ENCODE measurements around the gene USP13. TPM values are rescaled to one million over a fixed set of nuclear protein-coding genes. Genes with fewer than 3 reads are reported as not detected.
A peak's percentile ranks its signal among the peaks of the same experiment; 100 is the strongest.

The USP13 gene
- total RNA-seq, 1 experiment from 2014 or later, result 22.7 TPM

DNA sequence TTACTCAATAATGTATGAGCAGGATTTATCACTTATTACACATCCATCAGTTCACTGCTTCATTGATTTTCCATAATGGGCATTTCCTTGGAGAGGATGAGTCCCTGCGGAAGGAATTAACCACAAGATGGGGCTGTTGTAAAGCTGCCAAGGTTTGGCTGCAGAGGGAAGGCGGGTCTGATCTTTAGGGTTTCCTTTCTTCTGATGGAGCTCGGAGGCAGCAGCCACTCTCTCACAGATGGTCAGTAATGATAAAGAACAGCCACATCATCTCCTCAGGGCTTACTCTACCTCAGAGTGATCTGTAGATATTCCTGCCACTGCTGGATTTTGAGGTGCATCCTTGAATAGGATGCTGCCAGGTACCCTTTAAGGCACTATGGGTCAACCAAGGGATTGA, 115.2 kb downstream of the USP13 start:
- H3K27ac ChIP-seq (ENCODE audit: low read depth, low read length), result no peak overlapping the region
- no peaks in the 10 kb centered on the region for H3K9me3 ChIP-seq (ENCODE audit: control insufficient read depth in 1 of 2, insufficient read depth in 1 of 2, low read depth in 1 of 2, low read length in 2 of 2)
- no peaks in the 10 kb centered on the region for H3K4me1 ChIP-seq (ENCODE audit: control insufficient read depth in 1 of 2, insufficient read depth in 2 of 2, low read length in 2 of 2)
- H2AFZ ChIP-seq (ENCODE audit: low read depth, low read length, poor library complexity, severe bottlenecking), result no peak overlapping the region
- peak; percentile 80 for ATAC-seq
- H3K9me2 ChIP-seq (ENCODE audit: insufficient read depth), result no peaks in the 10 kb centered on the region
- POLR2A ChIA-PET, result no interaction called here
- no peaks in the 10 kb centered on the region for H3K27me3 ChIP-seq (ENCODE audit: insufficient read depth, low read length)
- no peak overlapping the region for H3K4me3 ChIP-seq (replicated peaks in 1 of 2; ENCODE audit: low read depth in 1 of 2, low read length in 2 of 2)
- no peaks in the 10 kb centered on the region for H3K79me2 ChIP-seq (ENCODE audit: insufficient read depth, low read length)
- peaks cover 0 to 6% of the 10 kb centered on the region in 2 experiments; a peak in 3 of 4 replicates for H3K36me3 ChIP-seq (ENCODE audit: control insufficient read depth in 1 of 2, insufficient read depth in 2 of 2, low read length in 2 of 2)
- CTCF ChIA-PET, result interaction anchor here (0.7 to 1.3 kb wide), 2 partner anchors 105 to 827 kb away, joined by 3 to 4 read pairs; no protein-coding TSS in a partner anchor
- intact Hi-C loops (cut with micrococcal nuclease), result no loop called here
- no peaks in the 10 kb centered on the region for H4K20me1 ChIP-seq (ENCODE audit: insufficient read depth)
- no TSS peak for BruUV-seq (replicated peaks)
- H3K4me2 ChIP-seq (ENCODE audit: low read length), result no peak overlapping the region
- RAD21 ChIA-PET (ENCODE audit: low non-redundant PET in 1 of 2, low total read pairs in 2 of 2, uncharacterized antibody in 2 of 2, unreplicated experiment in 2 of 2), result interaction anchor here in 1 of 2 experiments (0.7 kb wide), 1 partner anchor 118 kb away, joined by 4 read pairs; no protein-coding TSS in a partner anchor
- DNase-seq (ENCODE audit: low read depth, low spot score), result no peak
- no peak overlapping the region for H3K9ac ChIP-seq (ENCODE audit: low read length)
- TF ChIP-seq SIN3A (IDR thresholded peaks at IDR 0.05; ENCODE audit: low read depth) (no peak), ZFX (IDR thresholded peaks at IDR 0.05) (no peak), ELF1 (IDR thresholded peaks at IDR 0.05; ENCODE audit: borderline replicate concordance, low read depth) (no peak), YY1 (IDR thresholded peaks at IDR 0.05; ENCODE audit: extremely low read depth, insufficient replicate concordance, low read depth, low read length) (no peak), POLR2AphosphoS5 (IDR thresholded peaks at IDR 0.05; ENCODE audit: low read depth, low read length) (no peak), RAD21 (IDR thresholded peaks at IDR 0.05; ENCODE audit: low read depth) (peak; percentile 55), JUND (IDR thresholded peaks at IDR 0.05) (no peak), FOSL1 (IDR thresholded peaks at IDR 0.05; ENCODE audit: low read depth) (no peak), EZH2phosphoT487 (IDR thresholded peaks at IDR 0.05; ENCODE audit: borderline replicate concordance) (no peak), CEBPB (IDR thresholded peaks at IDR 0.05; ENCODE audit: low read depth) (no peak), ZNF274 (IDR thresholded peaks at IDR 0.05; ENCODE audit: low read depth, low read length) (no peak), EGR1 (IDR thresholded peaks at IDR 0.05; ENCODE audit: low read depth) (no peak)
- TF ChIP-seq, protein P1, sequence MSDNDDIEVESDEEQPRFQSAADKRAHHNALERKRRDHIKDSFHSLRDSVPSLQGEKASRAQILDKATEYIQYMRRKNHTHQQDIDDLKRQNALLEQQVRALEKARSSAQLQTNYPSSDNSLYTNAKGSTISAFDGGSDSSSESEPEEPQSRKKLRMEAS (IDR thresholded peaks at IDR 0.05), result no peak
- TF ChIP-seq, protein P2, sequence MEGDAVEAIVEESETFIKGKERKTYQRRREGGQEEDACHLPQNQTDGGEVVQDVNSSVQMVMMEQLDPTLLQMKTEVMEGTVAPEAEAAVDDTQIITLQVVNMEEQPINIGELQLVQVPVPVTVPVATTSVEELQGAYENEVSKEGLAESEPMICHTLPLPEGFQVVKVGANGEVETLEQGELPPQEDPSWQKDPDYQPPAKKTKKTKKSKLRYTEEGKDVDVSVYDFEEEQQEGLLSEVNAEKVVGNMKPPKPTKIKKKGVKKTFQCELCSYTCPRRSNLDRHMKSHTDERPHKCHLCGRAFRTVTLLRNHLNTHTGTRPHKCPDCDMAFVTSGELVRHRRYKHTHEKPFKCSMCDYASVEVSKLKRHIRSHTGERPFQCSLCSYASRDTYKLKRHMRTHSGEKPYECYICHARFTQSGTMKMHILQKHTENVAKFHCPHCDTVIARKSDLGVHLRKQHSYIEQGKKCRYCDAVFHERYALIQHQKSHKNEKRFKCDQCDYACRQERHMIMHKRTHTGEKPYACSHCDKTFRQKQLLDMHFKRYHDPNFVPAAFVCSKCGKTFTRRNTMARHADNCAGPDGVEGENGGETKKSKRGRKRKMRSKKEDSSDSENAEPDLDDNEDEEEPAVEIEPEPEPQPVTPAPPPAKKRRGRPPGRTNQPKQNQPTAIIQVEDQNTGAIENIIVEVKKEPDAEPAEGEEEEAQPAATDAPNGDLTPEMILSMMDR (IDR thresholded peaks at IDR 0.05 in 2 of 3, conservative IDR thresholded peaks at IDR 0.05 in 1 of 3; ENCODE audit: borderline replicate concordance in 1 of 3, insufficient read depth in 1 of 3, low read depth in 2 of 3, low read length in 2 of 3), result peak; percentile 27 to 60 (median 55); a peak in 4 of 6 replicates
- TF ChIP-seq, protein P3, sequence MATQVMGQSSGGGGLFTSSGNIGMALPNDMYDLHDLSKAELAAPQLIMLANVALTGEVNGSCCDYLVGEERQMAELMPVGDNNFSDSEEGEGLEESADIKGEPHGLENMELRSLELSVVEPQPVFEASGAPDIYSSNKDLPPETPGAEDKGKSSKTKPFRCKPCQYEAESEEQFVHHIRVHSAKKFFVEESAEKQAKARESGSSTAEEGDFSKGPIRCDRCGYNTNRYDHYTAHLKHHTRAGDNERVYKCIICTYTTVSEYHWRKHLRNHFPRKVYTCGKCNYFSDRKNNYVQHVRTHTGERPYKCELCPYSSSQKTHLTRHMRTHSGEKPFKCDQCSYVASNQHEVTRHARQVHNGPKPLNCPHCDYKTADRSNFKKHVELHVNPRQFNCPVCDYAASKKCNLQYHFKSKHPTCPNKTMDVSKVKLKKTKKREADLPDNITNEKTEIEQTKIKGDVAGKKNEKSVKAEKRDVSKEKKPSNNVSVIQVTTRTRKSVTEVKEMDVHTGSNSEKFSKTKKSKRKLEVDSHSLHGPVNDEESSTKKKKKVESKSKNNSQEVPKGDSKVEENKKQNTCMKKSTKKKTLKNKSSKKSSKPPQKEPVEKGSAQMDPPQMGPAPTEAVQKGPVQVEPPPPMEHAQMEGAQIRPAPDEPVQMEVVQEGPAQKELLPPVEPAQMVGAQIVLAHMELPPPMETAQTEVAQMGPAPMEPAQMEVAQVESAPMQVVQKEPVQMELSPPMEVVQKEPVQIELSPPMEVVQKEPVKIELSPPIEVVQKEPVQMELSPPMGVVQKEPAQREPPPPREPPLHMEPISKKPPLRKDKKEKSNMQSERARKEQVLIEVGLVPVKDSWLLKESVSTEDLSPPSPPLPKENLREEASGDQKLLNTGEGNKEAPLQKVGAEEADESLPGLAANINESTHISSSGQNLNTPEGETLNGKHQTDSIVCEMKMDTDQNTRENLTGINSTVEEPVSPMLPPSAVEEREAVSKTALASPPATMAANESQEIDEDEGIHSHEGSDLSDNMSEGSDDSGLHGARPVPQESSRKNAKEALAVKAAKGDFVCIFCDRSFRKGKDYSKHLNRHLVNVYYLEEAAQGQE (IDR thresholded peaks at IDR 0.05; ENCODE audit: low read depth), result no peak
- TF ChIP-seq, protein P4, sequence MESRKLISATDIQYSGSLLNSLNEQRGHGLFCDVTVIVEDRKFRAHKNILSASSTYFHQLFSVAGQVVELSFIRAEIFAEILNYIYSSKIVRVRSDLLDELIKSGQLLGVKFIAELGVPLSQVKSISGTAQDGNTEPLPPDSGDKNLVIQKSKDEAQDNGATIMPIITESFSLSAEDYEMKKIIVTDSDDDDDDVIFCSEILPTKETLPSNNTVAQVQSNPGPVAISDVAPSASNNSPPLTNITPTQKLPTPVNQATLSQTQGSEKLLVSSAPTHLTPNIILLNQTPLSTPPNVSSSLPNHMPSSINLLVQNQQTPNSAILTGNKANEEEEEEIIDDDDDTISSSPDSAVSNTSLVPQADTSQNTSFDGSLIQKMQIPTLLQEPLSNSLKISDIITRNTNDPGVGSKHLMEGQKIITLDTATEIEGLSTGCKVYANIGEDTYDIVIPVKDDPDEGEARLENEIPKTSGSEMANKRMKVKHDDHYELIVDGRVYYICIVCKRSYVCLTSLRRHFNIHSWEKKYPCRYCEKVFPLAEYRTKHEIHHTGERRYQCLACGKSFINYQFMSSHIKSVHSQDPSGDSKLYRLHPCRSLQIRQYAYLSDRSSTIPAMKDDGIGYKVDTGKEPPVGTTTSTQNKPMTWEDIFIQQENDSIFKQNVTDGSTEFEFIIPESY (IDR thresholded peaks at IDR 0.05; ENCODE audit: extremely low read depth, insufficient replicate concordance, low read length), result no peak
- TF ChIP-seq, protein P5, sequence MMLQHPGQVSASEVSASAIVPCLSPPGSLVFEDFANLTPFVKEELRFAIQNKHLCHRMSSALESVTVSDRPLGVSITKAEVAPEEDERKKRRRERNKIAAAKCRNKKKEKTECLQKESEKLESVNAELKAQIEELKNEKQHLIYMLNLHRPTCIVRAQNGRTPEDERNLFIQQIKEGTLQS (IDR thresholded peaks at IDR 0.05), result no peak

Measured in HCT116 (cell line).